G401 (cell line): Measurements from ENCODE around the gene DGUOK. TPM values are rescaled to one million over a fixed set of nuclear protein-coding genes. Genes with fewer than 3 reads are reported as not detected.

Source experiments
- DNase-seq: peaks from one replicate; pipeline ENCODE4 v3.0.0-alpha.2; 2015; ENCODE audit warnings: low spot score
- in situ Hi-C: cut with HindIII; loops from 2 replicates; pipeline ENCODE4 v1.10.0; 2016; ENCODE audit warnings: low sequenced_read_pairs, mixed read lengths
- total RNA-seq: library from RNA; depleted of rRNA; stranded (reverse); fragments of >200 nt; shearing (Covaris generic); gene quantifications from 2 replicates; pipeline ENCODE4 v1.2.3, GENCODE V29; 2014; rRNA removed

The DGUOK gene
- total RNA-seq, 1 experiment from 2014 or later = 68.9 TPM

DNA sequence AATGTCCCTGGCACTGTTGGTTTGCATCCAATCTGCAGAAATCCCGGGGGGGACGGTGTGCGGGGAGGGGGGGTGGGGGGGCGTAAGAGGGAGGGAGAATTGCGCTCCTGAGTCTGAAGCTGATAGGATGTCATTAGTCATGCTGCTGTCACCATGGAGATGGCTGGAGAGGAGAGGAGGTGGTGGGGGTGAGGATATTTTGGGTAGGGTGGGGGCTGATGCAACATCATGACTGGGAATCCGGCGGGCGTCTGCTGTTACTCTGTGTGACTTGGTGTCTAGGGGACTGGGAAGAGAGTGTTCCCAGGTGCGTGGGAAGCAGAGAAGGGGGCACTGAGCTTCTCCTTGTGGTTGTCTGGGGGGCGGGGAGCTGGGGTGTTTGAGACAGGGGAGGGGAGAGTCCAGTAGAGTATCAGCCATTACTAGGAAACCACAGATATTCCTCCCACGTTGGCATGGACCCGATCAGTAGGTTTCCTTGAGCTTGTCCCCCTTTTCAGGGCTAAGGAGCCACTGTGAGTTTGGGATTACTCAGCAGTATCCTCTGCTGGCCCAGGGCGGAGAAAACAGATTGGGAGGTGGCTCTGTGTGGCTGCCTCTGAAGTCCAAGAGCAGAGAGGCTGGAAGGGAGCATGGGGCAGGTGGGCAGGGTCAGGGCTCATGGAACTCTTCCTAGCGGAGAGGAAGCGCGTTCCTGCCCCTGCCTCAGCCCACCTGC lies 77.0 kb downstream of the DGUOK start:
- peak; percentile 78 for DNase-seq
- in situ Hi-C loops = no loop called here

GRCh38 chr2:74004212-74005182 lies 77.8 kb downstream of the DGUOK start:
- DNase-seq = peak; percentile 90
- in situ Hi-C loops = no loop called here

- in situ Hi-C loops = no loop called here
- DNase-seq = no peak
Observed at GRCh38 chr2:74005786-74006185, 79.1 kb downstream of the DGUOK start.

DNA sequence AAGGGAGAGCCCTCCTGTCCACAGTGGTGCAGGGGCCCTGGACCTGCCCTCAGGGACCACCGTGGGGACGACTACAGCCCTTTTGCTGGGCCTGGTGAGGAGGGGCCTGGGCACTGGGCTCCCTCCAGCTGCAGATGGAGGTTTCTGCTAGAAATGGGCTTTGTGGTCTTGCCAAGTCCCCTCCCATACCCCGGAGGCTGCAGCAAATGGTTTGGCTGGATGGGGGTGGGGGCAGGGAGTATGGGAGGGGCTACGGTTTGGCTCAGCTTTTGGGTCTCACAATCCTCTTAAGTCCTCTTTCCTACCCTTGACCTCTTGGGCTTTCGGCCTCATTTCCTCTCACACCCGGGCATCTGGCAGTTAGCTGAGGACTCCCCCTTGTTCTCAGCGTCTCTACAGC lies 79.8 kb downstream of the DGUOK start:
- no peak for DNase-seq

GRCh38 chr2:74007121-74007520 lies 80.4 kb downstream of the DGUOK start:
- in situ Hi-C loops = no loop called here
- no peak for DNase-seq

More for the DNA sequence above, 79.8 kb downstream of the DGUOK start:
- in situ Hi-C loops = no loop called here

DNA sequence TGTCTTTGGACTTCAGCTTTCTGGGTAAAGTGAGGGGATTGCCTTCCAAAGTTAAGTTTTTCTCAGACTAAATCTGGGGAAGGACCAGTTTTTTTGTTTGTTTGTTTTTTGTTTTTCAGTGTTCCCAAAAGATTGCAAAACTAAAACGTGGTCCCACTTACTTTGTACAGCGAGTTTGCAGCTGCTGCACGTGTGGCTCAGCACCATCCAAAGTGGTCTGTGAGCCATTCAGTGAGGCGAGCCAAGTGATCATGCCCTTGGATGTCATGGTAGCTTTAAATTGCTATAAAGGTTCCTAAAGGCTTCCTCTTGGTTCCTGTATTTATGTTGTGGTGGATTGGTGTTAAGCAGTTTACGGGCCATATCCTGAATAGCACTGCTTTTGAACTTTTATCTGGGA lies 81.0 kb downstream of the DGUOK start:
- DNase-seq = no peak
- in situ Hi-C loops = no loop called here

Other genes starting within 250 kb of the DGUOK start
- gene TPRKB, start 189.5 kb upstream of the DGUOK start, total RNA-seq = 46.0 and 63.8 TPM in 2 replicates
- 35.8 and 63.2 TPM in 2 replicates for gene DUSP11, start 146.8 kb upstream of the DGUOK start, total RNA-seq
- gene C2orf78, start 142.7 kb upstream of the DGUOK start, total RNA-seq = 0.07 TPM in 1 of 2 replicates, not detected in the other
- 34.6 and 41.4 TPM in 2 replicates for gene STAMBP, start 97.9 kb upstream of the DGUOK start, total RNA-seq
- gene ACTG2, start 33.9 kb upstream of the DGUOK start, total RNA-seq = not detected in 2 replicates
- 2.0 and 3.7 TPM in 2 replicates for gene TET3, start 58.0 kb downstream of the DGUOK start, total RNA-seq
- 121 and 145 TPM in 2 replicates for gene BOLA3, start 221.0 kb downstream of the DGUOK start, total RNA-seq